PFSK-1 (cell line): ENCODE measurements around the gene A4GNT.

Source experiments
- FOXP2 ChIP-seq: optimal IDR thresholded peaks from 2 replicates; pipeline ENCODE3; 2011; ENCODE audit warnings: borderline replicate concordance, control low read depth, inconsistent platforms; ENCODE audit not compliant: insufficient read depth; ENCODE audit errors: extremely low read length, extremely low read depth
- POLR2AphosphoS5 ChIP-seq: IDR thresholded peaks from 2 replicates; pipeline ENCODE4 v1.6.1; 2012; ENCODE audit warnings: low read depth, mild to moderate bottlenecking, control low read depth, low read length, moderate library complexity
- SIN3A ChIP-seq: IDR thresholded peaks from 2 replicates; pipeline ENCODE4 v1.6.1; 2012; ENCODE audit warnings: mild to moderate bottlenecking, low read length, moderate library complexity, borderline replicate concordance; ENCODE audit not compliant: insufficient read depth
- TAF1 ChIP-seq: IDR thresholded peaks from 2 replicates; pipeline ENCODE4 v1.6.1; 2012; ENCODE audit warnings: low read length, control low read depth, borderline replicate concordance; ENCODE audit not compliant: insufficient read depth
- TF ChIP-seq, protein P1 (sequence below), 2 experiments: IDR thresholded peaks; 2 replicates each; pipeline versions ENCODE4 v1.6.1 to v1.8.0; 2011 to 2012; ENCODE audit warnings: low read depth in 2 of 2, low read length in 2 of 2, control low read depth in 1 of 2, inconsistent platforms in 1 of 2, mild to moderate bottlenecking in 1 of 2, moderate library complexity in 1 of 2; ENCODE audit not compliant: insufficient read depth in 1 of 2

Gene A4GNT

DNA sequence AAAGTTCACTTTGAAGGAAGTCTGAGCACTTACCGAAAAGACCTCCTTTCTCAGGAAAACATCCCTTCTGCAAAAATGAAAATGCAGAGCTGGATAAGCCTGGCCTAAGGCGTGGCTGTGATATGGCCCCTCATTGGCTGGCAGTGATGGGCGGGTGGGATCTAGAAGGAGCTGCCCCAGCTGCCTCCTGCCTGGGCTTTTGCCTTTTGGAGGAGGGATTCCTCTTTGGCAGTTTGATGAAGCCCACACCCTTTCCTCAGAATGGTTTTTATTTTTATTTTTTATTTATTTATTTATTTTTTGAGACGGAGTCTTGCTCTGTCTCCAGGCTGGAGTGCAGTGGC, 12.8 kb downstream of the A4GNT start:
- no peak for TF ChIP-seq FOXP2

DNA sequence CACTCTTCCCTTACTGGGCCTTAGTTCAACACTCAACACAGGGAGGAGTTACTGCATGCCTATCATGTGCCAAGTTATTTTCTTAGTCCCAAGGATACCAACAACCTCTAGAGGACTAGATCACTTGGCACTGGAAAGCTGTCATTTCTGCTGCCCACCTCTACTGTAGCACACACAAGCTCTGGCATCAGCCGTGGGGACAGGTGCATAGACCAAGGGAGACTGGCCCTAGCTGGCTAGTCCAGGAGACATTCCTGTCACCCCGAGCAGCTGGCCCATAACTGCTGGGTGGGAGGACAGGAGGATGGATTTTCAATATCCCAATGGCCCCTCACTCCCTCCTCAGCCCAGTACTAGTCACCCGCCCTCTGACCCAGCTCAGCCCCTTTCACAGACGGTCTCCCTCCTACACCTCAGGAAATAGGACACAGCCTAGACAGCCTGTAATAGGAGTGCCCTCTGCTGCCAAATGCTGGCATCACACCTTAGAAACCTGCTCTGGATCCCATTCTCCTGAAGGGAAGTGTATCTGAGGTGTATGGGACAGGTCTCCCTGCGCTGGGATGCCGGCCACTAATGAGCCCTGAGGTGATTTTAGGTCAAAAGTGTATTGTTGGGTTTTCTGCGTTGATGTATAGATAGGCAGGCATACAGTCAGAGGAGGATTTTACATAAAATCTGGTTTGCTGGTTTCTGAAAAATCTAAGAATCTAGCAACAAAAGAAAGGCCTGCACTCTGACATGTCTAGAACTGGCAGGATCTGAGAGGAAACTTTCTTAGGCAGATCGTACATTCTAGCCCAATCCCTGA, 13.4 kb downstream of the A4GNT start:
- no peak for TF ChIP-seq SIN3A

DNA sequence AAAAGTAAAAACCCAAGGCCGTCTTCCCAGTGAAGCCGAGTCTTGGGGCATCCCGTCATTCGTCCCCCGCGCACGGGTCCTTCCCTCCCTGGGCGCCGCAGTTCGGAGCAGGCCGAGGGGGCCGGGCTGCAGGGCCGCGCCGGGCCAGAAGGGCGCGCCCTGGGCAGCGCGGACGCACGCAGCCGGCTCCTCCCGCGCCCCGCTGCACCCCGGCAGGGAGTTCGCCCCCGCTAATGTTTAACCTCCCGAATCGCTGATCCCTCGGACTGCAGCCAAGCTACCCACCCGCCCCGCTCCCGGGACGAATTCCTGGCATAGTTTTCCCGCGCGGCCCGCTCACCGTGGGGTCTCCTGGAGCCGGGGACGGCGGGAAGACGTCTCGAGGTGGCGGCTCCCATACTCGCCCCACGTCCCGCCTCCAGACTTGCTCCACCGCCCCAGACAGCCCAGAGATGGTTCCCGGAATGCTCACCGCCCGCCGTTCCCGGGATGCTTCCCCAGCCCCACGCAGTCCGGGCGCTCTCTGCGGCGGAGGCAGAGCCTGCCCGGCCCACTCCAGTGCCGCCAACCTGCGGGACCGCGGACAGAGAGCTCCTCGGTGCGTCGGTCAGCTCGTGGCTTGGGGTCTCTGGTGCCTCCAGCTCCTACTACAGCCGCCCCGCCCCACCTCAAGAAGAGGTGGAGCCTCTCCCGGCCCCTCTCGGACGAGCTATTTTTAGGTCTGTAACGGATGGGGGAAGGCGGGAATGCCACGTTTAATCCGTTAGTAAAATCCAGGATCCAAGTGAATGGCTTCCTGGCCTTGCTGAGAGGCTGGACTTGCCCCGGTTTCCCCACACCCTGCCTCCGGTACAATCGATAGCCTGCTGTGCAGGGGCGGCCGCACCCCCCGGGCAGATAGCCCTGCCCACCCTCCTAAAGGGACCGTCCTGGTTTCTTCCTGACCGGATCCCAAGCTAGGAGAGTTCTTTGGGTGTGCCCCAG, 16.9 kb downstream of the A4GNT start, which contains the start of gene DZIP1L:
TSS of gene DZIP1L (minus strand) at position 621 of the 984 bp plus-strand sequence. CDS start 11,637 bp downstream, outside the sequence.
- TF ChIP-seq FOXP2: peak; percentile 9
- no peak for TF ChIP-seq TAF1
- TF ChIP-seq, protein P1, sequence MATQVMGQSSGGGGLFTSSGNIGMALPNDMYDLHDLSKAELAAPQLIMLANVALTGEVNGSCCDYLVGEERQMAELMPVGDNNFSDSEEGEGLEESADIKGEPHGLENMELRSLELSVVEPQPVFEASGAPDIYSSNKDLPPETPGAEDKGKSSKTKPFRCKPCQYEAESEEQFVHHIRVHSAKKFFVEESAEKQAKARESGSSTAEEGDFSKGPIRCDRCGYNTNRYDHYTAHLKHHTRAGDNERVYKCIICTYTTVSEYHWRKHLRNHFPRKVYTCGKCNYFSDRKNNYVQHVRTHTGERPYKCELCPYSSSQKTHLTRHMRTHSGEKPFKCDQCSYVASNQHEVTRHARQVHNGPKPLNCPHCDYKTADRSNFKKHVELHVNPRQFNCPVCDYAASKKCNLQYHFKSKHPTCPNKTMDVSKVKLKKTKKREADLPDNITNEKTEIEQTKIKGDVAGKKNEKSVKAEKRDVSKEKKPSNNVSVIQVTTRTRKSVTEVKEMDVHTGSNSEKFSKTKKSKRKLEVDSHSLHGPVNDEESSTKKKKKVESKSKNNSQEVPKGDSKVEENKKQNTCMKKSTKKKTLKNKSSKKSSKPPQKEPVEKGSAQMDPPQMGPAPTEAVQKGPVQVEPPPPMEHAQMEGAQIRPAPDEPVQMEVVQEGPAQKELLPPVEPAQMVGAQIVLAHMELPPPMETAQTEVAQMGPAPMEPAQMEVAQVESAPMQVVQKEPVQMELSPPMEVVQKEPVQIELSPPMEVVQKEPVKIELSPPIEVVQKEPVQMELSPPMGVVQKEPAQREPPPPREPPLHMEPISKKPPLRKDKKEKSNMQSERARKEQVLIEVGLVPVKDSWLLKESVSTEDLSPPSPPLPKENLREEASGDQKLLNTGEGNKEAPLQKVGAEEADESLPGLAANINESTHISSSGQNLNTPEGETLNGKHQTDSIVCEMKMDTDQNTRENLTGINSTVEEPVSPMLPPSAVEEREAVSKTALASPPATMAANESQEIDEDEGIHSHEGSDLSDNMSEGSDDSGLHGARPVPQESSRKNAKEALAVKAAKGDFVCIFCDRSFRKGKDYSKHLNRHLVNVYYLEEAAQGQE (IDR thresholded peaks at IDR 0.05; ENCODE audit: insufficient read depth in 1 of 2, low read depth in 2 of 2, low read length in 2 of 2): no peak
- peak; percentile 62 for TF ChIP-seq POLR2AphosphoS5
- no peak for TF ChIP-seq SIN3A

DNA sequence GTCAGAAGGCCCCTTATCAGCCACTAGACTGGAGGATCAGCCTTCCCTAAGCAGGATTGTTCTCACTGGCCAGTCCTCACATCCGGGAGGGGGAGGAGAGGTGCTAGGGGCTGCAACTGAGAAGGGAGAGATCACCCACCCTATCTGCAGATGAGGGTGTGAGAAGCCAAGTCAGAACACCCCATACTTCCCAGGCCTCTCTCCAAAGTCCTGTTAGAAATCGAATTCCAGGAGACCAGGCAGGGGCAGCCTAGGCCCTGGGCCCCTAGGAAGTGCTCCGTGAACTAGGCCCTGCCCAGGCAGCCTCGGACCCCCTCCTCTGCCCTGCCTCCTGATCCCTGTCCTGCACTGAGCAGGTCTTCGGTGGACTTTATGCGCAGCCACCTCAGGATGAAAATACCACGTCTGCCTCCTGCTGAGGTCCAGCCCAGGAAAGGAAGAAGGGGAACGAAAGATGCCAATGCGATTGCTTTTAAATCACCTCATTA, 17.7 kb downstream of the A4GNT start:
- TF ChIP-seq POLR2AphosphoS5 (no peak), TAF1 (no peak)
- TF ChIP-seq, protein P1 (IDR thresholded peaks at IDR 0.05; ENCODE audit: insufficient read depth in 1 of 2, low read depth in 2 of 2, low read length in 2 of 2): no peak

- TF ChIP-seq POLR2AphosphoS5 (no peak), SIN3A (no peak), TAF1 (no peak), FOXP2 (no peak)
- TF ChIP-seq, protein P1 (IDR thresholded peaks at IDR 0.05; ENCODE audit: insufficient read depth in 1 of 2, low read depth in 2 of 2, low read length in 2 of 2): no peak
These were observed 18.9 kb downstream of the A4GNT start for GRCh38 chr3:138113326-138113725.

DNA sequence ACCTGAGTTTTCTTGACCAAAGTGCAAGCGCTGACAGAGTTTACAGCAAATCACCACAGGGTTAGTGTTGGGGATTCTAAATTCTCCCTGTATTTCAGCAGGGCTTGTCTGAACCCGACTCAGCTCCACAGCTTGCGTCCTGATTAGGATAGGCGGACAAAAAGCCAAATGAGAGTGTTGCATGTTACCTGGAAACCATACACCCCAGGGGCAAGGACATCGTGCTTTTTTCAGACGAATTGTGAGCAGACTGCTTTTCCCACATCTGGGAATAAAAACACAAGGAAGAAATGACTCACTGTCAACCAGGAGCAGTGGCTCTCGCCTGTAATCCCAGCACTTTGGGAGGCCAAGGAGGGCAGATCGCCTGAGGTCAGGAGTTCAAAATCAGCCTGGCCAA, 19.8 kb downstream of the A4GNT start:
- TF ChIP-seq, protein P1 (IDR thresholded peaks at IDR 0.05; ENCODE audit: insufficient read depth in 1 of 2, low read depth in 2 of 2, low read length in 2 of 2): no peak
- TF ChIP-seq TAF1 (no peak), SIN3A (no peak), FOXP2 (no peak), POLR2AphosphoS5 (no peak)
